Activated CD4-positive, alpha-beta memory T cell treated with anti-CD3 and anti-CD28 coated beads, Interleukin-2, amount 10 ng/mL, durations not matched to agents 7 days and 5 days (primary cell): ENCODE measurements around the gene YIPF1. TPM values are rescaled to one million over a fixed set of nuclear protein-coding genes. Genes with fewer than 3 reads are reported as not detected.

Source experiments
- CTCF ChIA-PET: fragments of 350-600 bp; sonication (Branson Sonifier 250); formaldehyde crosslinking; loops from one replicate; lab custom pipeline; 2021; ENCODE audit warnings: antibody characterized with exemption, inconsistent platforms; lab: Charles Lee
- POLR2A ChIA-PET: fragments of 350-600 bp; sonication (Branson Sonifier 250); formaldehyde crosslinking; loops from one replicate; lab custom pipeline; 2021; ENCODE audit warnings: antibody characterized with exemption; lab: Charles Lee
- DNase-seq: peaks from one replicate; pipeline ENCODE4 v3.0.0-alpha.2; 2020
- H3K27ac Mint-ChIP-seq: one replicate; pipeline ENCODE4 v1.8.0; 2021; ENCODE audit warnings: mild to moderate bottlenecking, mixed read lengths
- H3K27me3 Mint-ChIP-seq: one replicate; pipeline ENCODE4 v1.8.0; 2021; ENCODE audit warnings: mixed read lengths
- H3K36me3 Mint-ChIP-seq: one replicate; pipeline ENCODE4 v1.8.0; 2021; ENCODE audit warnings: low read depth, mixed read lengths
- H3K4me1 Mint-ChIP-seq: one replicate; pipeline ENCODE4 v1.8.0; 2021; ENCODE audit warnings: mixed read lengths
- H3K4me3 Mint-ChIP-seq: one replicate; pipeline ENCODE4 v1.8.0; 2021; ENCODE audit warnings: mild to moderate bottlenecking, mixed read lengths
- H3K9me3 Mint-ChIP-seq: one replicate; pipeline ENCODE4 v1.8.0; 2021; ENCODE audit warnings: mixed read lengths
- total RNA-seq, 2 experiments: library from RNA; stranded (reverse); gene quantifications; one replicate each; pipeline ENCODE4 v1.2.3, GENCODE V29; 2021

The YIPF1 gene
- total RNA-seq, 2 experiments from 2014 or later = 17.8 to 19.7 TPM

DNA sequence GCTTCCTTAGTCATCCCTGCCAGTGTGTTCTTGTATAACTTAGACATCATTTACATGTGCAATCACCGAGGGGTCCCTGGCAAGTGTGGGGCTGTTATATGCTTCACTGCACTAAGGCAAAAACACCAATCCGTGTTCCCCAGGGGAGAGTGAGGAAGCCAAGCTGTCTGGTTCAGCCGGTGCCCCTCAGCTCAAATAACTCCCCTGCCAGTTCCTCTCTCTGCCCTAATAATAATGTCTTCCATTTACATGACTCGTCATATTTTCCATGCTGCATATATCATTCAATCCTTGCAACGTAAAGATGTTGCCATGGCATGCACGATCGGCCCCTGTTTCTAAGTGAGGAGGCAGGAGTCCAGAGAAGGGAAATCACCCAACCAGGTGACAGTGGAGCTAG, 27.1 kb downstream of the YIPF1 start:
- no peaks in the 10 kb centered on the region for H3K27me3 Mint-ChIP-seq
- no peak overlapping the region for H3K4me3 Mint-ChIP-seq
- ChIA-PET POLR2A (interaction anchor here (3.0 kb wide), 1 partner anchor 97 kb away, joined by 9 read pairs; no protein-coding TSS in a partner anchor), CTCF (interaction anchor here (3.4 to 5.5 kb wide), 5 partner anchors 12 to 97 kb away, joined by 20 to 122 read pairs (median 38); partner anchors contain the start of genes IFT25 and LRRC42)
- no peak for DNase-seq
- H3K36me3 Mint-ChIP-seq = peaks cover 6% of the 10 kb centered on the region
- H3K4me1 Mint-ChIP-seq = peaks cover 4% of the 10 kb centered on the region
- no peaks in the 10 kb centered on the region for H3K9me3 Mint-ChIP-seq
- no peak overlapping the region for H3K27ac Mint-ChIP-seq

DNA sequence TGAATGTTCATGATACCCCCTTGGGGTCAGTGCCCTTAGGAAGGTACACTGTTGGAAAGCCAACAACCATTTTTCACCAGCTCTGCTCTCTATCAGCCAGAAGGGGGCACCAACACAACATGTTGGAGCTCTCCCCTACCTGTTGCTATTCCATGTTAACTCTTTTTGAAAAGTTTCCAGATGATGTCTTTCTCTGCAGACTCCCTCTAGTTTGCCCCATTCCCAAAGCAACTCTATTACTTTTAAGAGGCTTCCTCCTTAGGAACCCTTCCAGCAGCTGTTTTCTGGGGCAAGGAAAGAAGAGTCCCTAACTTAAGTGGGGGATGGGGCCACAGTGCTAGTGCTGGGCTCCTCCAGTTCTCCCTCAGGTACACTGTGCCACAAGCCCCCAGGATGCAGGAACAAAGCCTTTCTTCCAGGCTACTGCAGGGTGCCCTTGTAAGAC, 28.6 kb downstream of the YIPF1 start:
- Mint-ChIP-seq H3K27me3 (no peaks in the 10 kb centered on the region), H3K9me3 (no peaks in the 10 kb centered on the region), H3K4me1 (peaks cover 4% of the 10 kb centered on the region), H3K27ac (no peak overlapping the region), H3K4me3 (no peak overlapping the region), H3K36me3 (peaks cover 9% of the 10 kb centered on the region)
- DNase-seq = peak; percentile 53
- POLR2A ChIA-PET = interaction anchor here (0.7 to 3.0 kb wide), 3 partner anchors 84 to 99 kb away, joined by 3 to 9 read pairs (median 3); partner anchors contain the start of gene IFT25
- CTCF ChIA-PET = interaction anchor here (0.8 to 5.5 kb wide), 28 partner anchors 10 to 223 kb away, joined by 3 to 122 read pairs (median 5); partner anchors contain the start of genes IFT25, LRRC42, TCEANC2 and TMEM59

DNA sequence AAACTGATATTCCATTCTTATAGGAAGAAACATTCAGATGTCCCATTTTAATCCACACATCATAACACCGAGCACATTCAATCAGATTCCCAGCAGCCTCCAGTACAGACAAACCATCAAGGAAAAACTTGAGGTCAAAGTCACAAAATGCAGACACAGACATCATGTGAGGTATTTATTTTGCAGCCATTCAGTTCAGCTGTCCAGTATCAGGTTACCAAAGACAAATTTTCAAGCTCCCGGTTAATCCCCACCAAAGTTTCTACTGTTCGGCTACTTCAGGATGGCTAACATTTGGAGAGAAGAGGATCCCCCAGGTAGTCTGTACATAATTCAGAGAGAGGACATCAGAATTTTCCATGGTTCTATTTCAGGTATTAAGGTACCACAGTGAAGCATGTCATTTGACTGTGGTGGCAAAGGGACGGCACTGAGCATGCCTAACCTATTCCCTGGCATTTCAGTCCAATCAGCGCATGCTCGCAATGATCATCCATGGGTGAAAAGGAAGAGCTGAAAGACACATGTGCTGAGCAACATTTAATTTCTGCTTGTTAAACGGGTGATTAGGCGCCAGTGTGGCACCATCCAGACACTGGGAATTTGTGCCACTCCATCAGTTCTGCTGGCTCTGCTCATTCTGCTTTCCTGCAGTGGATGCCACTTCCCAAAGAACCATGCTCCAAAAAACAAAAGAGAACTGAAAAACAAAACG, 37.9 kb downstream of the YIPF1 start:
- no peak overlapping the region for H3K27ac Mint-ChIP-seq
- peaks cover 19% of the 10 kb centered on the region for H3K36me3 Mint-ChIP-seq
- H3K4me3 Mint-ChIP-seq = no peak overlapping the region
- POLR2A ChIA-PET = no interaction called here
- H3K27me3 Mint-ChIP-seq = peaks cover 7% of the 10 kb centered on the region
- no peaks in the 10 kb centered on the region for H3K4me1 Mint-ChIP-seq
- no peak for DNase-seq
- no peaks in the 10 kb centered on the region for H3K9me3 Mint-ChIP-seq
- CTCF ChIA-PET = interaction anchor here (0.6 to 4.9 kb wide), 3 partner anchors 9 to 56 kb away, joined by 3 to 31 read pairs (median 3); no protein-coding TSS in a partner anchor

DNA sequence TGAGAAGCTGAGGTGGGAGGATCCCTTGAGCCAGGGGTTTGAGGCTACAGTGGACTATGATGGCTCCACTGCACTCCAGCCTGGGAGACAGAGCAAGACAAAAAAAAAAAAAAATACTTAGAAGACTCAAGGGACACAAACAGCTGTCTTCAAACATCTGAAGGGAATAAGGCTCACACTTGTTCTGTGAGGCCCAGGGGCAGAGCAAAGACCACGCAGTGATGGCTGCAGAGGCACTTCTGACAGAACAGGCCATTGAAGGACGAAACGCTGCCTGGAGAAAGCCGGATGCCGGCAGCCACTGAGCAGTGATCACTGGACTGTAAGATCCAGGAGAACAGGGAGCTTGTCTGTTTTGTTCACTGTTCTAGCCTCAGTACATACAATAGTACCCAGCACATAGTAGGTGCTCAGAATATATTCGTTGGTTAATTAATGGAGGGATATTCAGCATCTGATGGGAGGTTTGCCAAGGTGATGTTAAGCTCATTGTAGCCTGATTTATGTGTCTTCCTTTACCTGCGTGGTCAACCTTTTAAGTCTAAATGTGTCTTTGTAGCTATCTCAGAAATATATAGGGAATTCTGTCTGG, 39.4 kb downstream of the YIPF1 start:
- POLR2A ChIA-PET = interaction anchor here (0.8 to 1.0 kb wide), 3 partner anchors 9 to 203 kb away, joined by 3 read pairs; partner anchors contain the start of genes NDC1, TCEANC2 and TMEM59

DNA sequence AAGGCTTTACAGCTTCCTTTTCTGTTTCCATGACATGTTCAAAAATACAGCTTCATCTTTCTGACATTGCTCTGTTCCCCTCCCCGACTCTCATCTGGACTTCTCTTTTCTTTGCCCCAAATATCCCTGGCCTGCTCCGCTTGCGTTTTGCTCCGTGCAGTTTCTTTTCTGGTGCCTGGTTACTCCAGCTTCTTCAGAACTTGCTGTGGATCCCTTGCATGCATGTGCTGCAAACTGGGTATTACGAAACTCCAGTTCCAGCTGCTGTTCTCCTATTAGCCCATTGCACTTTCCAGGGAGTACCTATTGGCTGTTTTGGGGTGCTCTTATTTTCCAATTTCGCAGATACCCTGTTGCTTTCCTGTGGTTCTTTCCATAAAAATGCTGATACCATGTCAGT, 41.6 kb downstream of the YIPF1 start:
- H3K9me3 Mint-ChIP-seq = no peaks in the 10 kb centered on the region
- peaks cover 9% of the 10 kb centered on the region for H3K36me3 Mint-ChIP-seq
- H3K4me3 Mint-ChIP-seq = no peak overlapping the region
- DNase-seq = no peak
- no peak overlapping the region for H3K27ac Mint-ChIP-seq
- no peaks in the 10 kb centered on the region for H3K4me1 Mint-ChIP-seq
- ChIA-PET CTCF (interaction anchor here (4.9 kb wide), 1 partner anchor 13 kb away, joined by 31 read pairs; no protein-coding TSS in a partner anchor), POLR2A (interaction anchor here (1.0 kb wide), 1 partner anchor 9 kb away, joined by 3 read pairs; the partner anchor contains the start of gene NDC1)
- peaks cover 19% of the 10 kb centered on the region for H3K27me3 Mint-ChIP-seq

More for the DNA sequence above, 39.4 kb downstream of the YIPF1 start:
- H3K4me1 Mint-ChIP-seq = no peaks in the 10 kb centered on the region
- H3K27ac Mint-ChIP-seq = no peak overlapping the region
- H3K36me3 Mint-ChIP-seq = peaks cover 15% of the 10 kb centered on the region
- no peaks in the 10 kb centered on the region for H3K9me3 Mint-ChIP-seq
- CTCF ChIA-PET = interaction anchor here (1.1 to 4.9 kb wide), 3 partner anchors 10 to 109 kb away, joined by 3 to 31 read pairs (median 3); no protein-coding TSS in a partner anchor
- no peak overlapping the region for H3K4me3 Mint-ChIP-seq
- peaks cover 13% of the 10 kb centered on the region for H3K27me3 Mint-ChIP-seq
- no peak for DNase-seq

DNA sequence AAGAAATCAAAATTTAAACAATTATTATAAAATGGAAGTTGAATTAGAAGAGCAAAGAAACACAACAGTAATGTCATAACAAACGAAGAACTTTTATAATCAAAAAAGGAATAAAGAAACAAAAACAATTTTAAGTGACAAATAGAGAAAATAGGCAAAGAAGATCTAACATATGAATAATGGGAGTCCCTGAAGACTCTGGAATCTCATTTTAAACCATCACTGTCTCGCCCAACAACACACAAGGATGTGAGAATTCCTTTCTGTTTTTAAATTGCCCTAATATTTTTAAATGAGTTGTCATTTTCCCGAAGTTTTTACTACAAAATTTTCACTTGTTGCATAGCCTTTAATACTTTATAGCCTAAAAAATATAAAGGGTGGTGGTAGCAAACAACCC, 47.2 kb downstream of the YIPF1 start:
- CTCF ChIA-PET = interaction anchor here (0.6 kb wide), 1 partner anchor 117 kb away, joined by 3 read pairs; no protein-coding TSS in a partner anchor
- H3K36me3 Mint-ChIP-seq = peaks cover 10% of the 10 kb centered on the region
- peaks cover 7% of the 10 kb centered on the region for H3K9me3 Mint-ChIP-seq
- H3K27me3 Mint-ChIP-seq = peaks cover 13% of the 10 kb centered on the region
- H3K27ac Mint-ChIP-seq = no peak overlapping the region
- no peak overlapping the region for H3K4me3 Mint-ChIP-seq
- no peak for DNase-seq
- POLR2A ChIA-PET = no interaction called here
- peaks cover 11% of the 10 kb centered on the region for H3K4me1 Mint-ChIP-seq

DNA sequence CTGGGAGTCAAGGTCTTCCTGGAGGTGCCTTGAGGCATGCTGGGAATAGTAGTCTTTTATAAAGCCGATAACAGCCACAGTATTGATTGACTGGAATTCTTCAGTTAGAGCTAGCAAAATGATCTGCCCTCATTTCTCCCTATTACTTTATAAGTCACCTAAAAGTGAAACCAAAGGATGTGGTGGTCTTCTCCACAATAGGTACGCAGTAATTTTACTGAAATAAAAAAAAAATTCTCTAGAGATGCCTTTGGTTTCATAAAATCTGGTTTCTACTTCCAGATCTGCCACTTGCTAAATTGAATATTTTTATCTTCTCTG, 51.0 kb downstream of the YIPF1 start:
- Mint-ChIP-seq H3K9me3 (peaks cover 7% of the 10 kb centered on the region), H3K27me3 (peaks cover 2% of the 10 kb centered on the region), H3K36me3 (peaks cover 24% of the 10 kb centered on the region), H3K27ac (peak overlapping the region; percentile 94), H3K4me1 (peaks cover 29% of the 10 kb centered on the region), H3K4me3 (peak overlapping the region; percentile 99)
- DNase-seq = no peak
- ChIA-PET CTCF (no interaction called here), POLR2A (interaction anchor here (1.0 to 2.5 kb wide), 5 partner anchors 10 to 214 kb away, joined by 3 to 17 read pairs (median 4); partner anchors contain the start of genes IFT25, LRRC42, TCEANC2 and TMEM59)

DNA sequence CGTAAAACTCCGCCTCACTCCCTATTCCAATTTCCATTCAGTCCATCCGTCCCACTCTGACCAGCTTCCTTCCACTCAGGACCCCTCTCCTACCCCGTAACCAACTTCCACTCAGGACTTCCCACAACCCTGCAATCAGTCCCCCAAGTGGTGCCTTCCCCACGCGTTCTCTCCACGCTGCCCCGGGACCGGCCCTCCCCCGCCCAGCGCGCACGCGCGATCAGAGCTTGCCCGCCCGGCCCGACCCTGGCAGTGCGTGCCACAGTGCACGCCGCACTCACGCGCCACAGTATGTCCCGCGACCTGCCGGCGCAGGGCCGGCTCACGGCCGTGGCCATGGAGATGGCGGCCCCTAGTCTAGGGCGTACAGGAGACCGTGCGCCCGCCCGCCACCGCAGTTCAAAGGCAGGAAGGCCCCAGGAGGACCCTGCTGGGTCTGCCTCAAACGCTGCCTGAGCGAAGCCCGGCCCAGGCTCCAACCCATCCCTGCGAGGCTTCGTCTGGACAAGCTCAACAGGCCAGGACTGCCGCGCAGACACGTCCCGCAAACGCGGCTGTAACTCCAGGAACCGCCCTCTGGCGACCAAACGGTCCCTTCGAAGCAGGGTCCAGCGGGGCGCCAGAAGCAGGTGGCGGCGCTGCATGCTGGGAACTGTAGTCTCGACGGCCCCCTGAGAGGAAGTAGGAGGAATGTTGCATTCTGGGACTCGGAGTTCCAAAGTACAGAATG, 51.5 kb downstream of the YIPF1 start, which contains the start of gene NDC1:
NDC1 (minus strand) TSS at position 373 of the 730 bp plus-strand sequence; CDS start at position 338, 35 bp downstream.
- peaks cover 29% of the 10 kb centered on the region for H3K4me1 Mint-ChIP-seq
- peaks cover 27% of the 10 kb centered on the region for H3K36me3 Mint-ChIP-seq
- no peaks in the 10 kb centered on the region for H3K27me3 Mint-ChIP-seq
- peak within 1 kb of the TSS; percentile 94 for H3K27ac Mint-ChIP-seq
- peaks cover 7% of the 10 kb centered on the region for H3K9me3 Mint-ChIP-seq
- CTCF ChIA-PET = interaction anchor here (0.6 to 1.2 kb wide), 2 partner anchors 108 to 122 kb away, joined by 4 to 5 read pairs; partner anchors contain the start of genes IFT25 and LRRC42
- peak; percentile 89 for DNase-seq
- peak within 1 kb of the TSS; percentile 99 for H3K4me3 Mint-ChIP-seq
- POLR2A ChIA-PET = interaction anchor here (0.8 to 2.5 kb wide), 9 partner anchors 11 to 215 kb away, joined by 3 to 17 read pairs (median 4); partner anchors contain the start of genes IFT25, LRRC42, TCEANC2 and TMEM59

DNA sequence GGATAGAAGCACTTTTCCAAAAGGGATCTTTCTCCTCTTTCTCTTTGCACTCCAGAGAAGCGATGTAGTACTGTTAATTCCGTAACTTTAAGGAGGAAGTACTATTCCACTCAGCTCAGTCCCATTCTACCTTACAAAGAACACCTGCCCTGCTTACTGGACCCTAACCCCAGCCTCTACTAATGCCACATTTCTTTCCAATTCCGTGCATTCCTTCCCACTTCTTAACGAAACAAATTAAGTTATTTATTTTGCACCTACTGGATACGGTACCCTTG, 52.0 kb downstream of the YIPF1 start:
- Mint-ChIP-seq H3K4me1 (peaks cover 31% of the 10 kb centered on the region), H3K9me3 (peaks cover 6% of the 10 kb centered on the region), H3K27ac (peak overlapping the region; percentile 94), H3K36me3 (peaks cover 28% of the 10 kb centered on the region), H3K27me3 (no peaks in the 10 kb centered on the region), H3K4me3 (peak overlapping the region; percentile 99)
- DNase-seq = no peak
- CTCF ChIA-PET = interaction anchor here (0.9 to 1.2 kb wide), 2 partner anchors 13 to 108 kb away, joined by 3 to 4 read pairs; partner anchors contain the start of genes IFT25 and LRRC42
- POLR2A ChIA-PET = interaction anchor here (0.8 to 2.5 kb wide), 7 partner anchors 12 to 210 kb away, joined by 3 to 17 read pairs (median 4); partner anchors contain the start of genes IFT25, LRRC42 and YIPF1

DNA sequence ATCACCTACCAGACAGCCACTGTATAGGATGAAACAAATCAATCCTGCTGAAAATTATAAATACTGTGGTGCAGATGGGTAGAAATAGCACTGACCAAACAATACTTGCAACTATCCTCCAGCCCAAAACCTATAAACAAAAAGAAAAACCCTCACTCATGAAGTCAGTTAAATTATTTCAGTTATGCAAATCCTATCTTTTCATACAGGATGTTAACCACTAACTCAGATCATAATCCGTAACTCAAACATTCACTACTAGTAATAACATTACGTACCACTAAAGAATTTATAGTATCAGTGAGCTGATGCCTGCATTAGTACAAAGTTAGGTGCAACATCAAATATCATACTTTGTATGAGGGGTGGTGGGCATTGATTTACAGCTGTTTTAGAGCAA, 54.1 kb downstream of the YIPF1 start:
- Mint-ChIP-seq H3K4me1 (peaks cover 34% of the 10 kb centered on the region), H3K27ac (no peak overlapping the region), H3K27me3 (no peaks in the 10 kb centered on the region), H3K9me3 (no peaks in the 10 kb centered on the region), H3K36me3 (peaks cover 30% of the 10 kb centered on the region), H3K4me3 (no peak overlapping the region)
- DNase-seq = no peak
- POLR2A ChIA-PET = interaction anchor here (1.0 to 1.5 kb wide), 2 partner anchors 9 to 13 kb away, joined by 3 read pairs; no protein-coding TSS in a partner anchor
- CTCF ChIA-PET = interaction anchor here (1.5 to 1.6 kb wide), 2 partner anchors 10 to 81 kb away, joined by 3 to 6 read pairs; no protein-coding TSS in a partner anchor

DNA sequence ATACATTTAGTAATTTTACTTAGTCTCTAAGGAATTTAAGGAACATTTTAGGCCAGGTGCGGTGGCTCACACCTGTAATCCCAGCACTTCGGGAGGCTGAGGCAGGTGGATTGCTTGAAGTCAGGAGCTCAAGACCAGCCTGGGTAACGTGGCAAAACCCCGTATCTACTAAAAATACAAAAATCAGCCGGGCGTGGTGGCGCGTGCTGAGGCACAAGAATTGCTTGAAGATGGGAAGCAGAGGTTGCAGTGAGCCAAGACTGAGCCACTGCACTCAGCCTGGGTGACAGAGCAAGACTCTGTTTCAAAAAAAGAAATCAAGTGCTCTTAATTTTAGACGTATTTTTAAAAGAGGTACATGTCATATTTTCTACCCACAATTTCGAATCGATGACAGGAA, 54.8 kb downstream of the YIPF1 start:
- ChIA-PET CTCF (interaction anchor here (1.5 to 1.6 kb wide), 2 partner anchors 9 to 81 kb away, joined by 3 to 6 read pairs; no protein-coding TSS in a partner anchor), POLR2A (interaction anchor here (1.0 kb wide), 1 partner anchor 12 kb away, joined by 3 read pairs; no protein-coding TSS in a partner anchor)
- peaks cover 34% of the 10 kb centered on the region for H3K4me1 Mint-ChIP-seq
- peaks cover 31% of the 10 kb centered on the region for H3K36me3 Mint-ChIP-seq
- H3K27ac Mint-ChIP-seq = no peak overlapping the region
- H3K27me3 Mint-ChIP-seq = no peaks in the 10 kb centered on the region
- no peaks in the 10 kb centered on the region for H3K9me3 Mint-ChIP-seq
- DNase-seq = no peak
- no peak overlapping the region for H3K4me3 Mint-ChIP-seq

DNA sequence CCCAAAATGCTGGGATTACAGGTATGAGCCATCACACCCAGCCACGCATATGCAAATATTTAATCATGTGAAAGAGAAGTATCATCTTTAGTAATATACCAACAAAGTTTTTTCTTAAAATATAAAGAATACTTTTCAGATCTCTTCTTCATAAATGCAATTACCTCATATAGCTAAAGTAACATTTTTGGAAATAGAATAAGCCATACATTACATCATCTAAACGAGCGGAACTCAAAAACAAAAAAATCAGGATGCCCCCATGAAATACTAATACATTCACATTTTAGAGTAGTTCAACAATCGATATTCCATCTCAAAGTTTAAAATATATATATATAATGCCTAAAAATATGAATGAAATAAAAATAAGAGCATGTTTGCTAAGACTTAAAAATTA, 56.2 kb downstream of the YIPF1 start:
- Mint-ChIP-seq H3K9me3 (no peaks in the 10 kb centered on the region), H3K4me3 (no peak overlapping the region), H3K27ac (no peak overlapping the region), H3K4me1 (peaks cover 26% of the 10 kb centered on the region), H3K27me3 (no peaks in the 10 kb centered on the region), H3K36me3 (peaks cover 35% of the 10 kb centered on the region)
- no peak for DNase-seq
- CTCF ChIA-PET = interaction anchor here (2.0 kb wide), 1 partner anchor 27 kb away, joined by 5 read pairs; no protein-coding TSS in a partner anchor
- POLR2A ChIA-PET = no interaction called here
